Measurements from ENCODE around the gene NRCAM.

NRCAM gene

DNA sequence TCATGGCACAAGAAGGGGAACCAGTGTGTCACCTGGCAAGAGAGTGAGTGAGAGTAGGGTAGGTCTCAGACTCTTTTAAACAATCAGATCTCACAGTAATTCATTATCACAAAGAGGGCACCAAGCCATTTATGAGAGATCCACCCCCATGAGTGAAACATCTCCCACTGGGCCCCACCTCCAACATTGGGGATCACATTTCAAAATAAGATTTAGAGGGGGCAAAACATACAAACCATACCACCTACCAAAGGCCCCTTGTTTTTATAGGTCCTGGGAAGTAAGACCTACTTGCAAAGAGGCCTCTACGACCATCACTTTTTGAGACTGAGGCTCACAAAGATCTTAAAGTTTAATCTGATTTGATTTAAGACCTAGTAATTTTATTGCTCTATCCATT, 134.9 kb downstream of the NRCAM start:
- DNase-seq (ENCODE audit: insufficient read length, low spot score) (no peak), FAIRE-seq (no peak)

DNA sequence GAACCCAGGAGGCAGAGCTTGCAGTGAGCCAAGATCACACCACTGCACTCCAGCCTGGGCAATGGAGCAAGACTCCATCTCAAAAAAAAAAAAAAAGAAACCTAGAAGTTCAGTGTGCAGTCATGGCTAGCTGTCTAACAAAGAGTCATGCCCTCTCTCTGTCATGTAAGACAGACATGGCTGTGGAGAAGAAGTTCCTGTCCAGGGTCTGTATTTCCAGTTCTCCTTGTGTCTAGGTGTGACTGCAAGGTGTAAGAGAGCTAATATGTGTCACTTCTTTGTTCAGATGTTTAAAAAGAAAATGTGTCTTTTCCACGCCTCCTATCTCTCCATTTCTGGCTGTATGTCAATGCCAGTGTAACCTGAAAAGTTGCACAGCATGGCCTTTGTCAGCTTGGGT, 139.5 kb downstream of the NRCAM start:
- FAIRE-seq (no peak), DNase-seq (ENCODE audit: insufficient read length, low spot score) (no peak)

DNA sequence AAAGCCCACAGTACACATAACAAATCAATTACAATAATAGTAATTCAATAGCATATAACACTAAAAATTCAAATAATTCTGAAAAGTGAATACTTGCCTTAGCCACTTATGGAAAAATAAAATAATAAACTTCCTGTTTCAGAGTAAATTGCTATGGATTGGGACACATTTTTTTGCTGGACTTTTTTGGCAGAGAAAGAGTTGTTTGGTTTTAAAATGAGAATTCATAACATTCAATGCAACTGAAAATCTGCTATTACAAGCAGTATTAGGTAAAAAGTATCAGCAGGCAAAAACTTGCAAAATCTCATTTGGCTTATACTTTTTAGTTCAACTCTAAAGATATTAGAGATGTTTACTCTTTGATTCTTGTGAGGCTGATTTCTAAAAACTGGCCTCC, 141.7 kb downstream of the NRCAM start:
- no peak for DNase-seq (ENCODE audit: insufficient read length, low spot score)
- no peak for FAIRE-seq

DNA sequence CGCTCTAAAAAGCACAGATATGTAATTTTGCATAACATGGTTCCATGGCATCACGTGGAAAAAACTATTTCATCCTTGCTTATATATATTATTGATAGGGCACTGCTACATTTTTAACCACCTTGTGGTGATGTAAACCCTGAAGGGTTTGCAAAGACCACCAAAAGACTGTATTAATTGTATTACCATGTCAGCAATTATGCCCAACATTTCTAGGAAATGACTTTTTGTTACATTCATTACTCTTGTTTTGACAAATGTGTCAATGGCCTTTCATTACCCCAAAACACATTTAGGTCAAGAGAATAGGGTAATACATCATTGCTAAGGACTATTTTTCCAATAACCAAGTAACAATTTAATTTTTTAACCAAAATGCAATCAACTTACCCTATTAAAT, 142.2 kb downstream of the NRCAM start:
- FAIRE-seq (no peak), DNase-seq (ENCODE audit: insufficient read length, low spot score) (no peak)

DNA sequence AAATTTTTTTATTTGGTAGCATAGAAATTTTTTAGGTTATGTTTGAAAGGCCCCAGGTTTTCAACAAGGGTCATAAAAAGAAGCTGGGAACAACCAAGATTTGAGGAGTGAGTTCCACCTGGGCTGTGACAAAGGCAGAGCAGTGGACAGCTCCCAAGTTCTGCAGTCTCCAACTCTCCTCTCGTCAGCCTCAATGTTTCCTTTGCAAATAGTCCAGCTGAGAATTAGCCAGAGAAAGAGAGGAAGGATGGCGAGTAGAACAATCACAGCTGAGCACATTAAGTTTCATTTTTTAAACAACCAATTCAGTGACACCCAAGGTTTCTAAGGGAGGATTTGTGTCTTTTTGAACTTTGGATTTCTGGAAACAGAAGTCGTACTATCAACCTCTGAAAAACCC, 143.2 kb downstream of the NRCAM start:
- FAIRE-seq (no peak), DNase-seq (ENCODE audit: insufficient read length, low spot score) (no peak)

DNA sequence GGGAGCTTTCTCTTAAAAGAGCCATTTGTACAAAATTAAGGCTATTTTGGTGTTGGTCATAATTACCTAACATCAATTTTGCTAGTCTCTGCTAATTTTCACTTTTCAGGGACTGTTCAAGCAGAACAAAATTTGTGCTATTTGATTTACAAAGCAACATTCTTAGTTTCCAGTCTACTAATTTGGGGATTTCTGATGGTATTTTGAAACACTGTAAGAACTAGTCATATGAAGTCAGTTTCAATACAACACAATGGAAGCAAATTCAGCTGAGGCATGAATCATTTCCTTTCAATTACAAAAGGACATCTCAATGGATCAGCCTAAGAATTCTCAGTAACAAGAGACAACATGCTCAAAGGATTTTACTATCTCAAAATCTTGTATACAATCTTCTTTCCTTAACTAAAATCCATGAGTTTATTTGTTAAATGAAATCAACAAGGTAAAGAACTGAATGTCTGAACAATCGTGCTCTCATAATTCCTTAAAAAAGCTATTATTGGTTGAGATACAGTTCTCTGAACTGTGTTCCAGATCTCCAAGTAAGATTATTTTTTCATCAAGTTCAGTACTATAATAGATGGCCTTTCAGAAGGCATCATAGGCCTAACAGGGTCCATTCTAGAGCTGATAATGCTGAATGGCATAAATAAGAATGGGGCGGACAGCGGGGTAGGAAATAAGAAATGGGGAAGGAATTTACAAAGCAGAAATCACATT, 144.6 kb downstream of the NRCAM start:
- FAIRE-seq (no peak), DNase-seq (ENCODE audit: insufficient read length, low spot score) (no peak)

DNA sequence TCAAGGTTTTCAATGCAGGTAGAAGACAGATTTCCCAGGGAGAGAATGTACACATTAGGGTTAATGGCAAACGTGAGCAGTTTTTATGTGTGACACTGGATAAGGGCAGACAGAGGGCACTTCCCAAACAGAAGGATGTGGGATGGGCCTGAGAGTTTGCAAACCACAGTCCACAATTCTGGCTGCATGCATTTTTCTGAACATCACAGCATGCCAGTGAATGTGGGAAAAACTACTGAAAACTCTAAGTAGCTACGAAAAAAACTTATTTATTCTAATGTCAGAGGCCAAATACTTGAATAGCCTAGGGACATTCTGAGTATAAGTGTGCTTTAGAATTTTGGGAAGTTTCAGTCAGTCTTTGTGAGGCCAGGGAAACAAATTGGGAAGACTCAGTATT, 145.9 kb downstream of the NRCAM start:
- FAIRE-seq (no peak), DNase-seq (ENCODE audit: insufficient read length, low spot score) (no peak)

DNA sequence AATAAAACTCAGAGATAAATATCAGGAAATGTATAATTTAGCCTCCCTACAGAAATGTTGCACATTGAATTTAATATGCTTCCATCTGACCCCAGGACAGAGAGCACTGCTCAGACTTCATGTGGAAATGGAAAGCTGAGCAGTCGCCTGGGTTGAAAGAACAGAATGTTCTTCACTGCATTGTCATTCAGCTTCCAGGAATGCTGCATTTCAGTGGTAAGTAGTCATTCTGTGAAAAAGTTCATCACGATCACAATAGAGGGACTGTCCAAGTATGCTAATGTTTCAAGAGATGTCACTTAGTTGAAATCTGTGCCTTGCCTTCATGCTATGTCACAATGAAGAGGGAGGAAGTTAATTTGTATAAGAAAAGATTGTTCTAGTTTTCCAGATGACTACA, 147.3 kb downstream of the NRCAM start:
- DNase-seq (ENCODE audit: insufficient read length, low spot score) (no peak), FAIRE-seq (no peak)

DNA sequence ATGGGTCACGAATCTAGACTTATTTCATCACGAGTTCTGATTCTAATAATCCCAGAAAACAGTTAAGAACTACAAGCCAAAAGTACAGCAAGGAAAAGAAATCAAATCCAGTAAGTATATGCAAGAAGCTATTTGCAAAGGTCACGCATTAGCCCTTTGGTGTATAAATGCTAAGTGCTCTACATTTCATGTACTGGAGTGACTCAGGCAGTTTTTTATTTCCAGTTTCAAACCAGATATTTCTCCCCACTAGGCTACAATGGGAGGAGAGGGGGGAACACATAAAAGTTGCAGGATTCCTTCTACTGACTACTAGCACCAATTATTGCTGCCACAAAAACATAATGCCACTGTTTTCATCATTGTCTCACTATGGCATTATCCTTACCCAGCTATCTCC, 148.0 kb downstream of the NRCAM start:
- DNase-seq (ENCODE audit: insufficient read length, low spot score): no peak
- no peak for FAIRE-seq

DNA sequence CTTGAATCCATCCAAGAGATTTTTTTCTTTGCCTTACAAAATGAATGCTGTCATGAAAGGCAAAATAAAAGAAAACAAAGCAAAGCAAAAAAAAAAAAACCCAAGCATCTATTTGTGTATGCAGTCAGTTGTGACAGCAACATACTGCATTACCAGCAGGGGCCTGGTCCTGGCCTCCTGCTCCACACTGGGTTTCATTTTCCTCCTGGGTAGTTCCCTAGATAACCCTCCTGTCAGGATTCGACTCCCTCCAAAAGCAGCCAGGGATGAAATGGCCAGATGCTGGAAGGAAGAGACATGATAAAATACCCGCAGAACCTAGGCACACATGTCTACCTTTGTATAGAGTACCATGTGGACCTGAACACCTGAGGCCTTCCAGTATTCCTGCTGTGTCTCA, 148.6 kb downstream of the NRCAM start:
- DNase-seq (ENCODE audit: insufficient read length, low spot score) (no peak), FAIRE-seq (no peak)

DNA sequence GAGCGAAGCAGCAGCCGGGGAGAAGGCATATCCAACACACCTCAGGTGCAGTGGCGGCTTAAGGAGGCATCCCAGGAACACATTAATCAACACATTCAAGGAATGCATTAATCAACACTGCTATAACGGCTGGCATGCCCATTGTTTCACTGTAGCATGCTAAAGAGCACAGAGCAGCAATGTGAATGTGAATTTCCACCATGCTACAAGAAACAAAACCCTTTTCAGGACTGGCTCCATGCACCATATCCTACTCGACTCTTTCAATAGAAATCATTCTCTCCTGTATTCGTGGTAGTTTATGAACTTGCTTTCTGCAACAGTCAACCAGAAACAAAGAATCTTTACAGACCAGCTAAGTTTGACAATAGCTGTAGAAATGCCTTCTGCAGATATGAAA, 149.0 kb downstream of the NRCAM start:
- FAIRE-seq (no peak), DNase-seq (ENCODE audit: insufficient read length, low spot score) (no peak)

DNA sequence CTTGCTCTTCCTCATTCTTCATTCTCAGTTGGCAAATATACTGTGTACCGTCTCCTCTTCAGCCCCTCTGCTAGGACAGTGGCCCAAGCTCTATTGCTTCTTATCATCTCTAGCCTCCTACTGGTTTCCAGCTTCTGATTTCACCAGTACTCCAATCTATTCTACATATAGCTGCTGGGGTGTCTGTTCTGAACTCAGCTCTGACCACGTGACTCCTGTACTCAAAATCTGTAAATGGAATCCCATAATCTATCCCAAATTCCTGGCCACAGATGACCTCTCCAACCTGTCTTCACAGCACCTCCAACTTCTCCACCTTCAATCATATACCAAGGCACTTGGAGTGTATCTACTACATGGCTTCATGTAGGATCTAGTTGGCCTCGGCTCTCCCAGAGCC, 152.9 kb downstream of the NRCAM start:
- FAIRE-seq: no peak
- no peak for DNase-seq (ENCODE audit: insufficient read length, low spot score)

DNA sequence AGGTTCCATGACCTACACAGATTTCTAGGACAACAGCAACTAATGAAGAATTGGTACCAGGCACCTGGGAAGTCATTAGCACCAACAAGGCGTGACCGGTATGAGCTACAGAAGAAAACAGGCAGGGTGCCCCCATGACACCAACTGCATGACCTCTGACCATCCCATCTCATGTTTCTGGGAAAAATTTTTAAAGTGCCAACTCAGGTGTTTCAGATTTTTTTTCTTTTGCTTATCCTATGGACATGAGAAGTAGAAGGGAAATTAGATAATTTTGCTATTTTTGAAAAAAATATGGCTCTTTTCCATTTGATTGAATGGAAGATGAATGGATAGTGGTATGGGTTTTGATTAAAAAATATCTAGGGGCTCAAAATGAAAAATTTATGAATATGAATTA, 154.8 kb downstream of the NRCAM start:
- no peak for FAIRE-seq

DNA sequence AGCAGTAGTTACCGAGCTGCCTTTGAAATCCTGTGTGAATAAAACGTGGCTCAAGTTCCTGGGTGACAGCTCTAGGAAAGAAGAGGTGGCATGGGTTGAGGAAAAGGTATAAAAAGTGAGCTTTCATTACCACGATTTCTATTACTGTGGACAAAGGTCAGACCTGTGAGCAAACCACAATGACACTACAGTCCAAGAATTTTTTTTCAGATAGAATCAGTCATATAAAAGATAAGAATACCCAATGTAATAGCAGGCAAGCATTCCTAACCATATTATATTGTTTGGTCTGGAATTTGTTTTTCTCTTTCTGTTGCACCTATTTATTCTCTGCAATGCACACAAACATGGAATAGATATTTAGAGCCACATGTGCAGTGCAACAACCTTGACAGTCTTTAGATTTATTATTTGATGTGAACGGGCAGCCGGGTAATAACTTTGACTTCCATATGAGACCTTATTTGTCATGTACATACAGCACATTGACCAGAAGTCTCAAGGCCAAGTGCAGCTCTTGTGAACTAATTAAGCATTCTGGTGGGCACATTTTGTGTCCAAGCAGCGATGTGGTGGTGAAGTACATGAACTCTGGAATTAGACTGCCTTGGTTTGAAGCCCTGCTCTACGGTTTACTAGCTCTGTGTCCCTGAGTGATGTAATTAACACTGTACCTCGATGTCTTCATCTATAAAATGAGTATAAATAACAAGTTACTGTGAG, 156.8 kb downstream of the NRCAM start:
- DNase-seq (ENCODE audit: insufficient read length, low spot score) (no peak), FAIRE-seq (no peak)

More for the DNA sequence above, 154.8 kb downstream of the NRCAM start:
- DNase-seq (ENCODE audit: insufficient read length, low spot score): no peak

DNA sequence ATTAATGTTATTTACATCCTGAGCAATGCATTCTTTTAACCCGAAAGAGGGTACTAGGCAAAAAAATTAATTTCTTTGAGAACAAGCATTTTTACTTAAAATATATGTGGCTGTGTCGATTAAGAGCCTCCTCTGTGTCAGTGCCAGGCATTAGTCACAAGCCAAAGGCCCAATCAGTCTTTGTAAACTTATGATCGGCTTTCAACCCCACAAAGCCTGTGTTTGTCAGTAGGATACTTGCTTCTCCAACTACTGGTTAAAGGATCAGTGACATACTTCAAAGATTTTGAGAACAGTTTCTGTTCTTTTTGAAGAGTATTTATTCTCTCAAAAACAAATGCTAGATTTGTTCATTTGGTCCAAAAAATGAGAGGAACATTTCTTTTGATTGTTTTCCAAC, 159.3 kb downstream of the NRCAM start:
- DNase-seq (ENCODE audit: insufficient read length, low spot score): no peak
- FAIRE-seq: no peak

DNA sequence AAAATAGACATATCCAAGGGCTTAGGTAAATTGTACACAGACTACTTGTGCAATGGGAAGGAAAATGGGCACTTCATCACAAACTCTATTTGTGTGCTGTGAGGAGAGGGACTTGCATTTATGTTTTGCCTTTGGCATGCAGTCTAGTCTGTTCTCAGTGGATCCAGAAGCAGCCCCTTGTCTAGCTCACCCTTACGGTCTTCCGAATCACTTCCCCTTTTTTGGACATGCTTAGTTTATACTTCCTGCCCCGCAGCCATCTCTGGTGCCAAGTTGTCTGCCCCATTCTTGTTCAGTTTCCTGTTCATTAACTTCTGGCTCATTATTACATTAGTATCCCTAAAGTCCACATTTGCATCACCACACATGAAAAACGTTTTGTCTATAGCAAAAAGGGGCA, 161.6 kb downstream of the NRCAM start:
- peak; percentile 29 for DNase-seq (ENCODE audit: insufficient read length, low spot score)
- FAIRE-seq: peak; percentile 21

DNA sequence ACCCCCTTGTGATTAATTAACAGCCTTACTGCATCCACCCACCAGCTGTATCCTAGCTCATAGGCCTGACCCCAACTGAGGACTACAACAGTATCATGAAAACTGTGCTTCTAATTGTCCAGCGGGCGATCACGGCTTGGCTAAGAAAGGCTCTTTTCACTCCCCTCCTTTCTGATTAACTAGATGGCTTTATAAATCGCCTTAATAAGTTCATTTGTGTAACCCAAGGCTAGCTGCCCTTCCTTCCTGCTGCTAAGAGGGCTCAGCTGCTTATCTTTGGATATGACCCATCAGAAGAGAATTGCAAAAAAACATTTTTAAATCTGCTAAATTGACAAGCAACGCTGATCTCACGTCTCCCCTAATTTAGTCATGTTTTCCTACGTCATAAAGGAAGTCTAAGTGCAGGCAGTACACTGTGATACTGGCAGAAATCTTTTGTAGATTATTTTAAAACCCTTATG, 163.1 kb downstream of the NRCAM start:
- FAIRE-seq: no peak
- no peak for DNase-seq (ENCODE audit: insufficient read length, low spot score)

DNA sequence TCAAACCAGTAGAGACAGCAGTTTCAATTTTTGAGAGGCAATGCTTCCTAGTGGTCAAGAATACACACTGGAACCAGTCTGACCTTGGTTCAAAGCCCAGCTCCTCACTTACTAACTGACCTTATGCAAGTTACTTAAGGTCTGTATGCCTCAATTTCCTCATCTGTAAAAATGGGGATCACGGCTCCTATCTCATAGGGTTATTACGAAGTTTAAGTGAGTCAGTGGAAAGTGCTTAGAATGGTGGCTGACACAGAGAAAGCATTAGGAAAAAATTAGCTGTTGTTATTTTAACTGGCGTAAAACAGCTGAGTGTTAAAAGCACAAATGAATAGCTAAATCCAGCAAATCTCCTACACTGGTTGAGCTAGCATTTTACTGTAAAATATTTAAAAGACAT, 163.7 kb downstream of the NRCAM start:
- FAIRE-seq (no peak), DNase-seq (ENCODE audit: insufficient read length, low spot score) (no peak)

DNA sequence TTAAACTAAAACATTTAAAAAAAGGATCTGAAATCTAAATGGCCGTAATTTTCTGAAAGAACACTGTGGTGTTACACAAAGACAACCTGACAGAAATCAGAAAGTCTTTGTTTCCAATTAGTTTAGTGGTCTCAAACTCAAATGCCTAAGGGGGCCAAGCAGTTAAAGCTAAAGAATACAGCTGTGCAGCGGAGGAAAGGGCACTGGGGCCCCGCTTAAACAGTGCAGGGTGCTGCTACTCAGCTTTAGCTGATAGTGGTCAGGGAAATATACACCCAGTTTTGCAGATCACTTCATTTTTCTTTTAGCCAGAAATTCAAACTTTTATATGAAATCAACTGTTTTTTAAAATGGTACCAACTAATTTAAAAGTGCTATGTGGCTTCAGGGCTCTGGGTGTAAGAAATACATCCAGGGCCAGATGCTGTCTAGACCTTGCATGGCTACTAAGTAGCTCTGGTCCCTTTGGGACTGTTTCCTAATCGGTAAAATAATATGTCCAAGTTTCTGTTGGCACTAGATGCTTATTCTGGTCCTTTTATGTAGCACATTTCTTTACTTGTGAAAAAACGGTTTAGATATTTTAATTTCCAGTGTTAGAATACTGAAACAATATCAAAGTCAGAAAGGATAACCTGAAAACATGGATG, 164.3 kb downstream of the NRCAM start:
- DNase-seq (ENCODE audit: insufficient read length, low spot score) (no peak), FAIRE-seq (no peak)

DNA sequence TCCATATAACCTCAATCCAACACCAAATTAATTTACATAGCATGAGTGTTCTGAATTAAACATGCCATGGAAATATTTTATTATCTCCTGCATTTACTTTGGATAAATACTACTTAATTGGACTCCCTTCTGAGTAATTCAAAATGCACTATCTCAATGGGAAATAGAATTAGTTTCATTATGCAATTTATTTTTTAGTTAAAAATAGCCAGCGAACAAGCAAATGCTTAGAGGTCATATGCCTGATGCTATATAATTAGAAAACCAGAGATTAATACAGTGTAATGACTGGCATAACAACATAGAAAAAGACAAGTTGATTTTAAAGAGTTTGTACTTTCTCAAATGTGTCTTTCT, 165.1 kb downstream of the NRCAM start:
- DNase-seq (ENCODE audit: insufficient read length, low spot score) (no peak), FAIRE-seq (no peak)

DNA sequence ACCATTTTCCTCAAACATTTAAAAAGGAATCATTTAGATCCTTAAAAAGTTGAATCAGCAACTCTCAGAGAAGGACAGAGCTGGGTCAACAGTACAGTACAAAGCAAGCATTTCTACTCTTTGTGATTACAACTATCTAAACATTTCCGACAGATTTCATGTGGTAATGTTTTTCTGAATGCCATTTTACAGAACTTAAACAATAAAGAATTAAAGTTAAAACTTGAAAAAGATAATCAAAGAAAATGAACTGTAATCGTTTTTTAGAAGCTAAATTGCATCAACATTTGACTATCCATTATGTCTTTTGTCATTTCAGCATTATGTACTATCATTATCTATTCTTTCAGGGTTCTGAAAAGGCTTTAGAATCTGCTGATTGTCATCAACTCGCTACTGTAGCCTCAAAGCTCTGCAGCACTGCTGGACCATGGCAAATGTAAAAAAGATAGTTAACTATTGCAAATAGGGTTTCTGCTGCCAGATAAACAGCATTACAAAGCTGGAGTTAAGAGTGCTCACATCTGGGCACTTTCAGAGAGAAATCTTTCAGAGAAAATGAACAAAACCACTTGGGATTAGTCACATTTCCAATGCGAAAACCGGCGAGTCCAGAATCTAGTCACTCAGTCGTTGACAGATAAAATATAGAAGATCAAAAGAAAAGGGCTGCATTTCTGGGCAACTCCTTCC, 165.6 kb downstream of the NRCAM start:
- DNase-seq (ENCODE audit: insufficient read length, low spot score): no peak
- no peak for FAIRE-seq
